ENCODE data around the gene COPS8. TPM values are rescaled to one million over a fixed set of nuclear protein-coding genes. Genes with fewer than 3 reads are reported as not detected.
A peak's percentile ranks its signal among the peaks of the same experiment; 100 is the strongest.

COPS8 gene
- polyA plus RNA-seq, 1 experiment = 139 TPM

DNA sequence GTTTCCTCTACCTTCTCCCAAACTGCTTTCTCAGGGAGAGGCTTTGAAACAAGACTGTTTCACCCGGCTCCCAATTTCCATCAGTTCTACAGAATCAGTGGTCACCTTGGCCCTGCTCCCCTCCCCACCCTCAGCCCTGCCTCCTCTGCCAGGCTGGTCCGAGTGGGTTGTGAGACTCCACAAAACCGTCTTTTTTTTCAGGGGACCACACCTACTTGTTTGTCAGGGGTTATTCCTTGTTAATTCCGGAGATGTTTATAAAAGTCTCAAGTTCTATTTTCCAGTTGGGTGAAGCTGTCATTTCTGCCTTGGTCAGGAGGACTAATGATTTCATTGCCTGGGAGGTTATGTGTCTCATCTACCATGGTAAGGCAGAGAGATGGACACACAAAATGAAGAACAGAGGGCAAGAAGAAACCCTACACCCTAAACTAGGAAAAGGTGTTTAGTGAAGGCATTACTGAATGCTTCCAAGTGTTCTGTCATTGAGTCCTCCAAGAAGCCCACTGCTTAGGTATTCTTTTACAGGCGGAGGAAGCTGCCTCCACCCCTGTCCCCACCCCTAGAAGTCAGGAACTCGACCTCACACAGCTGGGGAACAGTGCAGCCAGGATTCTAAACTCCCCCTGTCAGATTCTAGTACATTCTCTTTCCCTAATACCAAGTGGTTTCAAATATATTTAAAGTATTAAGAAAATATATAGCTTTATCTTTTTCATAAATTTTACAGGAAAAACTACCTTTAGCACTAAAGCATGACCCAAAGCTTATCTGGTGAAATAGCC is 46.3 kb downstream of the COPS8 start:
- CTCF ChIA-PET = interaction anchor here (0.7 to 1.1 kb wide), 2 partner anchors 10 to 381 kb away, joined by 5 to 7 read pairs; no protein-coding TSS in a partner anchor
- H3K4me3 ChIP-seq (ENCODE audit: low read depth, low read length) = no peak overlapping the region
- peaks cover 4% of the 10 kb centered on the region; the same call in 1 of the 2 replicates for H3K9me3 ChIP-seq (ENCODE audit: control insufficient read depth, insufficient read depth, low read length)
- no peaks in the 10 kb centered on the region for H3K27me3 ChIP-seq (ENCODE audit: control insufficient read depth, insufficient read depth, low read length)
- TF ChIP-seq, protein P1, sequence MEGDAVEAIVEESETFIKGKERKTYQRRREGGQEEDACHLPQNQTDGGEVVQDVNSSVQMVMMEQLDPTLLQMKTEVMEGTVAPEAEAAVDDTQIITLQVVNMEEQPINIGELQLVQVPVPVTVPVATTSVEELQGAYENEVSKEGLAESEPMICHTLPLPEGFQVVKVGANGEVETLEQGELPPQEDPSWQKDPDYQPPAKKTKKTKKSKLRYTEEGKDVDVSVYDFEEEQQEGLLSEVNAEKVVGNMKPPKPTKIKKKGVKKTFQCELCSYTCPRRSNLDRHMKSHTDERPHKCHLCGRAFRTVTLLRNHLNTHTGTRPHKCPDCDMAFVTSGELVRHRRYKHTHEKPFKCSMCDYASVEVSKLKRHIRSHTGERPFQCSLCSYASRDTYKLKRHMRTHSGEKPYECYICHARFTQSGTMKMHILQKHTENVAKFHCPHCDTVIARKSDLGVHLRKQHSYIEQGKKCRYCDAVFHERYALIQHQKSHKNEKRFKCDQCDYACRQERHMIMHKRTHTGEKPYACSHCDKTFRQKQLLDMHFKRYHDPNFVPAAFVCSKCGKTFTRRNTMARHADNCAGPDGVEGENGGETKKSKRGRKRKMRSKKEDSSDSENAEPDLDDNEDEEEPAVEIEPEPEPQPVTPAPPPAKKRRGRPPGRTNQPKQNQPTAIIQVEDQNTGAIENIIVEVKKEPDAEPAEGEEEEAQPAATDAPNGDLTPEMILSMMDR (IDR thresholded peaks at IDR 0.05; ENCODE audit: low read depth, low read length) = no peak
- no peak for DNase-seq (ENCODE audit: low read depth, low spot score)
- POLR2A ChIA-PET = interaction anchor here (0.6 to 1.0 kb wide), 2 partner anchors 17 to 282 kb away, joined by 3 read pairs; partner anchors contain the start of gene COL6A3
- peak overlapping the region; percentile 55 for H3K27ac ChIP-seq (ENCODE audit: low read depth, low read length)

DNA sequence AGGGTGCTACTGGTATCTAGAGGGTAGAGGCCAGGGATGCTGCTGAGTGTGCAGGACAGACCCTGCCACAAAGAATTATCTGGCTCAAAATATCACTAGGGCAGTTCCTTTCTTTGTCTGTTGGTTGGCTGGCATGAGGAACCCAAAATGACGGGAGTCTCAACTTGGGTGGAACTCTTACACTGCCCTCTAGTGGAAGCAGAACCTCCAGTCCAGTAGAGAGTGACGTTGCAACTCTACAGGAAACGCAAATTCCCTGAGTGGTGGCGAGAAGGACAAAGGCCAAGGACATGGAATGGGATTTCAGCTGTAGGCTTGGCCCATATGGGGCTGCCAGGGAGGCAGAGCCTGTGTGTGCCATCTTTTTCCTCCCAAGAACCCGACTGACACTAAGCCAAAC is 47.1 kb downstream of the COPS8 start:
- Histone ChIP-seq H3K27ac (ENCODE audit: low read depth, low read length) (no peak overlapping the region), H3K9me3 (ENCODE audit: control insufficient read depth, insufficient read depth, low read length) (peaks cover 4% of the 10 kb centered on the region), H3K27me3 (ENCODE audit: control insufficient read depth, insufficient read depth, low read length) (no peaks in the 10 kb centered on the region), H3K4me3 (ENCODE audit: low read depth, low read length) (no peak overlapping the region)
- TF ChIP-seq, protein P1 (IDR thresholded peaks at IDR 0.05; ENCODE audit: low read depth, low read length) = peak; percentile 19
- ChIA-PET POLR2A (interaction anchor here (1.0 kb wide), 1 partner anchor 16 kb away, joined by 3 read pairs; no protein-coding TSS in a partner anchor), CTCF (interaction anchor here (0.7 to 1.1 kb wide), 2 partner anchors 11 to 380 kb away, joined by 5 to 7 read pairs; no protein-coding TSS in a partner anchor)
- no peak for DNase-seq (ENCODE audit: low read depth, low spot score)

DNA sequence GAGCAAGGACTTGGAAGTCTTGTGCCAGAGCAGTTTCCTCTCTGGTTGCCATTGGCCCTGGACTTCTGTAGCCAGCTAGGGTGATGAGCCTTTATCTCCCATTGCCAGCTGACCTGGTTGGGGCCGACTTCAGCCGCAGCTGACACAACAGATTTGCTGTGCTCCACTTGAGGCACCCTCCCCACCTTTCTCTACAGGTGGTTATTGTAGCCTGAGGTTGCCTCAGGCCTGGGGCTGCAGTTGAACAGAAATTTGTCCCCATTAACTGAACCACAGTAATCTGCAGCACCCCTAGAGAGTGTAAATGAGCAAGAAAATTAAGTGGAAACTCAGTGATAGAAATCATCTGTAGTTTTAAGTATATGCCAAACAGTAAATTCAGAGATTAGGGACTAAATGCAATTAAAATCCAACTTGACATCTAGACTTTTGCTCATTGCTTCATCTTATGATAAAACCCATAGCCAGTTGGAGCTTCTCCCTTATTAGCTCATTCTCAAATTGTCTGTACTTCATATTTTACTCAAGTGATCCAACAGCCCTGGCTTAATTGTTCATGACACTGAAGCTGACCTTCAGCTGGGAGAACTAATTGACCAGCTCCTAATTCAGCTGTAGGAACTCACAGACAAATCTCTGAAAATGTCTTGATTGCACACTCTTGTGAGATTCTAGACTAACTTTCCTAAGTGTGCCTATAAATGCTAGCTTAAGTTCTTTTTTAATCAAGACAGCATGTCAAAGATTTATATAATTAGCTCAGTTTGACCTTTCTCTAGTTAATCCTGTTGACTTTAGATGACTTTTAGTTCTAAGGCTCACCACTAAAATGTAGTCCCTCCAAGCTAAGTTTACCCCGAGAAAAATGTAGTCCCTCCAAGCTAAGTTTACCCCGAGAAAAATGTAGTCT is 48.9 kb downstream of the COPS8 start:
- H3K27me3 ChIP-seq (ENCODE audit: control insufficient read depth, insufficient read depth, low read length) = no peaks in the 10 kb centered on the region
- CTCF ChIA-PET = interaction anchor here (0.8 to 1.3 kb wide), 9 partner anchors 9 to 611 kb away, joined by 3 to 4 read pairs (median 3); no protein-coding TSS in a partner anchor
- POLR2A ChIA-PET = no interaction called here
- TF ChIP-seq, protein P1 (IDR thresholded peaks at IDR 0.05; ENCODE audit: low read depth, low read length) = no peak
- DNase-seq (ENCODE audit: low read depth, low spot score) = no peak
- H3K9me3 ChIP-seq (ENCODE audit: control insufficient read depth, insufficient read depth, low read length) = peaks cover 6% of the 10 kb centered on the region
- no peak overlapping the region for H3K4me3 ChIP-seq (ENCODE audit: low read depth, low read length)
- H3K27ac ChIP-seq (ENCODE audit: low read depth, low read length) = no peak overlapping the region

DNA sequence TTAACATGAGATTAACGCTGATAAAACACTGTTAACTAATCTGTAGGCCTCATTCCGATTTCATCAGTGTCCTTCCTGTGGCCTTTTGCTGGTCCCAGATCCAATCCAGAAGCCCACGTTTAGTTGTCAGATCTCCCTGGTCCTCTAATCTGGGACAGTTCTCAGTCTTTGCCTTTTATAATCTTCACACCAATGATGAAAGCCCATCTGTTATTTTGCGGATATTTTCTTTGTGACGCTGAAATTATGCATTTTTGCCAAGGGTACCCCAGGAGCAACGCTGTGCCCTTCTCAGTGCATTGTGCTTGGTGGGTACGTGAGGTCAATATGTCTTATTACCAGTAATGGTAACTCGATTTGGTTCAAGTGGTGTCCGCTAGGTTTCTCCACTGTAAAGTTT is 51.1 kb downstream of the COPS8 start:
- CTCF ChIA-PET = no interaction called here
- Histone ChIP-seq H3K27me3 (ENCODE audit: control insufficient read depth, insufficient read depth, low read length) (no peaks in the 10 kb centered on the region), H3K4me3 (ENCODE audit: low read depth, low read length) (no peak overlapping the region), H3K9me3 (ENCODE audit: control insufficient read depth, insufficient read depth, low read length) (peaks cover 6% of the 10 kb centered on the region), H3K27ac (ENCODE audit: low read depth, low read length) (no peak overlapping the region)
- no peak for DNase-seq (ENCODE audit: low read depth, low spot score)
- TF ChIP-seq, protein P1 (IDR thresholded peaks at IDR 0.05; ENCODE audit: low read depth, low read length) = no peak
- POLR2A ChIA-PET = no interaction called here
